ENCODE measurements around the gene CREB5.

GRCh38 chr7:28865601-28866144 is 453.4 kb downstream of the CREB5 start:
- no peak for TF ChIP-seq CTCF (IDR thresholded peaks at IDR 0.05 in 8 of 11, conservative IDR thresholded peaks at IDR 0.05 in 3 of 11)
- TF ChIP-seq POLR2AphosphoS5 (IDR thresholded peaks at IDR 0.05) = no peak

Measured in spleen (tissue), 7 donors.